Naive thymus-derived CD8-positive, alpha-beta T cell (primary cell): ENCODE measurements around the gene DHX34. TPM values are rescaled to one million over a fixed set of nuclear protein-coding genes. Genes with fewer than 3 reads are reported as not detected.
A peak's percentile ranks its signal among the peaks of the same experiment; 100 is the strongest.
"Not testable (repeated sequence)": the region's sequence is repeated elsewhere in the genome, so short reads cannot be mapped to it uniquely, and the experiment has no call there.

Experiments
- ATAC-seq, 2 donors: fragments of 150-1000 bp; cut with Tn5 transposase in 1 of 2; sonication (Bioruptor Pico), chemical (Tn5 transposase) in 1 of 2; 1 replicate in 1 of 2; 2 replicates in 1 of 2; pipeline ENCODE4 v1.10.0; 2021; ENCODE audit warnings: mild to moderate bottlenecking in 2 of 2, moderate library complexity in 2 of 2
- POLR2A ChIA-PET: fragments of 350-600 bp; sonication (Branson Sonifier 250); formaldehyde crosslinking; loops from one replicate; lab custom pipeline; 2021; ENCODE audit warnings: antibody characterized with exemption; lab: Charles Lee
- DNase-seq, 10 donors: peaks; one replicate each; pipeline versions ENCODE4 v3.0.0 to v3.0.0-alpha.2; 2020 to 2022
- H3K27ac Mint-ChIP-seq, 10 donors: one replicate each; pipeline ENCODE4 v1.8.0; 2020 to 2022; ENCODE audit warnings: mild to moderate bottlenecking in 10 of 10, mixed read lengths in 10 of 10, moderate library complexity in 4 of 10, inconsistent platforms in 1 of 10
- H3K27me3 Mint-ChIP-seq, 5 donors: one replicate each; pipeline ENCODE4 v1.8.0; 2021 to 2022; ENCODE audit warnings: mixed read lengths in 5 of 5
- H3K36me3 Mint-ChIP-seq, 3 donors: one replicate each; pipeline ENCODE4 v1.8.0; 2020 to 2022; ENCODE audit warnings: mixed read lengths in 3 of 3, mild to moderate bottlenecking in 2 of 3, inconsistent platforms in 1 of 3
- H3K4me1 Mint-ChIP-seq, 4 donors: one replicate each; pipeline ENCODE4 v1.8.0; 2021 to 2022; ENCODE audit warnings: mixed read lengths in 4 of 4
- H3K4me3 Mint-ChIP-seq, 10 donors: one replicate each; pipeline ENCODE4 v1.8.0; 2020 to 2022; ENCODE audit warnings: mild to moderate bottlenecking in 10 of 10, mixed read lengths in 10 of 10, moderate library complexity in 6 of 10, inconsistent platforms in 1 of 10
- H3K9me3 Mint-ChIP-seq, 9 donors: one replicate each; pipeline ENCODE4 v1.8.0; 2020 to 2022; ENCODE audit warnings: mixed read lengths in 9 of 9, mild to moderate bottlenecking in 3 of 9, inconsistent platforms in 1 of 9, moderate library complexity in 1 of 9
- polyA plus RNA-seq, 3 donors: library from polyadenylated mRNA; unstranded; fragments of 300-500 nt; fragmentation: Illumina TruSeq; gene quantifications; one replicate each; pipeline ENCODE4 v1.2.3, GENCODE V29; 2021
- total RNA-seq, 8 experiments: library from RNA in 2 of 8; stranded (reverse) in 2 of 8; gene quantifications; one replicate each; pipeline ENCODE4 v1.2.3 and lab custom pipeline; 2021 to 2026

DHX34 gene, protein sequence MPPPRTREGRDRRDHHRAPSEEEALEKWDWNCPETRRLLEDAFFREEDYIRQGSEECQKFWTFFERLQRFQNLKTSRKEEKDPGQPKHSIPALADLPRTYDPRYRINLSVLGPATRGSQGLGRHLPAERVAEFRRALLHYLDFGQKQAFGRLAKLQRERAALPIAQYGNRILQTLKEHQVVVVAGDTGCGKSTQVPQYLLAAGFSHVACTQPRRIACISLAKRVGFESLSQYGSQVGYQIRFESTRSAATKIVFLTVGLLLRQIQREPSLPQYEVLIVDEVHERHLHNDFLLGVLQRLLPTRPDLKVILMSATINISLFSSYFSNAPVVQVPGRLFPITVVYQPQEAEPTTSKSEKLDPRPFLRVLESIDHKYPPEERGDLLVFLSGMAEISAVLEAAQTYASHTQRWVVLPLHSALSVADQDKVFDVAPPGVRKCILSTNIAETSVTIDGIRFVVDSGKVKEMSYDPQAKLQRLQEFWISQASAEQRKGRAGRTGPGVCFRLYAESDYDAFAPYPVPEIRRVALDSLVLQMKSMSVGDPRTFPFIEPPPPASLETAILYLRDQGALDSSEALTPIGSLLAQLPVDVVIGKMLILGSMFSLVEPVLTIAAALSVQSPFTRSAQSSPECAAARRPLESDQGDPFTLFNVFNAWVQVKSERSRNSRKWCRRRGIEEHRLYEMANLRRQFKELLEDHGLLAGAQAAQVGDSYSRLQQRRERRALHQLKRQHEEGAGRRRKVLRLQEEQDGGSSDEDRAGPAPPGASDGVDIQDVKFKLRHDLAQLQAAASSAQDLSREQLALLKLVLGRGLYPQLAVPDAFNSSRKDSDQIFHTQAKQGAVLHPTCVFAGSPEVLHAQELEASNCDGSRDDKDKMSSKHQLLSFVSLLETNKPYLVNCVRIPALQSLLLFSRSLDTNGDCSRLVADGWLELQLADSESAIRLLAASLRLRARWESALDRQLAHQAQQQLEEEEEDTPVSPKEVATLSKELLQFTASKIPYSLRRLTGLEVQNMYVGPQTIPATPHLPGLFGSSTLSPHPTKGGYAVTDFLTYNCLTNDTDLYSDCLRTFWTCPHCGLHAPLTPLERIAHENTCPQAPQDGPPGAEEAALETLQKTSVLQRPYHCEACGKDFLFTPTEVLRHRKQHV
- 10 to 100 TPM; 28.9 to 29.6 TPM for total RNA-seq
- 1 to 10 TPM; 3.1 to 9.7 (median 5.2) TPM for polyA plus RNA-seq
- total RNA-seq (lab: John Stamatoyannopoulos, UW), result 31.5 to 83.2 (median 43.8) reads per million in 6 experiments

DNA sequence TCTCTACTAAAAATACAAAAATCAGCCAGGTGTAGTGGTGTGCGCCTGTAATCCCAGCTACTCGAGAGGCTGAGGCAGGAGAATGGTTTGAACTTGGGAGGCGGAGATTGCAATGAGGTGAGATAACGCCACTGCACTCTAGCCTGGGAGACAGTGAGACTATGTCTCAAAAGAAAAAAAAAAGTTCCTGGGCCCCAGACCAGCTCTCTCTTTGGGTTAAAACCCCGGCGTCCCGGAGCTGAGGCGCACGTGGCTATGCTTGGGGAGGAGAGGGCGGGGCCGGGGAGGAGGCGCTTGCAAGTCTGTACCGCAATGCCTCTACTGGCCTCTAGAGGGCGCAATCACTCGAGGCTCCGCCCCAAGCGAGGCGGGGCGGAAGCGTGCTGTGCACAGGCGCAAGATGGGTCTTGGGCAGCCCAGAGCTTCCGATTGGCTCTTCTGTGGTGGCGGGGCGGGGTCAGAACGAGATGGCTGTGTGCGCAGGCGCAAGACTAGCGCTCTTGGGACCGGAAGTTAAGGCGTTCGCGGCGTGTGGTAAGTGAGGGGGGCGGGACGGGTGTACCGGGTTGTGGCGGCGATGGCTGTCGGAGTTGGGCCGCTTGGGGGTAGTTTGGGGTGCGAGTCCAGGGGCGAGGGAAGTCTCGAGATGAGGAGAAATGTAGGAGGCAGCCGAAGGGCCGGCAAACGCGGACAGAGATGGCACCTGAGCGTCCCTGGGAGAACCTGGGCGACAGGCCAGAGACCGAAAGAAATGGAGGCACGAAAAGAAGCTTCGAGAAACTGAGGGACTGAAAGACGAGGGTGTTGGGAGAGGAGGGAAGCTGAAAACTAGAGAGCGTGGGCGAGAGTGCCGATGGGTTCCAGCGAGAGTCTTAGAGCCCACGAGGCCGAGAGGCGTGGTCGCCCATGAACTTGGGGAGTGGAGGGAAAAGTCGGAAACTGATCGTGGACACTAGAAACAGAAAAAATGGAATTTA is at the start of gene DHX34:
Gene DHX34, plus strand, starts transcription at position 497 of the 977 bp plus-strand sequence. CDS start 3,716 bp downstream, outside the sequence.
- H3K9me3 Mint-ChIP-seq, result no peaks in the 10 kb centered on the region
- DNase-seq (peak; percentile 95 to 100 (median 99)), ATAC-seq (peak; percentile 95 to 96)
- H3K4me3 Mint-ChIP-seq, result peak within 1 kb of the TSS; percentile 91 to 99 (median 96)
- H3K27me3 Mint-ChIP-seq, result no peaks in the 10 kb centered on the region
- POLR2A ChIA-PET, result interaction anchor here (0.6 to 1.6 kb wide), 15 partner anchors 10 to 1449 kb away, joined by 3 to 9 read pairs (median 4); partner anchors contain the start of genes AP2S1, CCDC9, INAFM1 and NOP53
- H3K27ac Mint-ChIP-seq, result peak within 1 kb of the TSS; percentile 81 to 98 (median 94)
- peaks cover 0 to 17% (median 1%) of the 10 kb centered on the region in 3 donors for H3K36me3 Mint-ChIP-seq
- peaks cover 17 to 48% (median 37%) of the 10 kb centered on the region in 4 donors for H3K4me1 Mint-ChIP-seq

DNA sequence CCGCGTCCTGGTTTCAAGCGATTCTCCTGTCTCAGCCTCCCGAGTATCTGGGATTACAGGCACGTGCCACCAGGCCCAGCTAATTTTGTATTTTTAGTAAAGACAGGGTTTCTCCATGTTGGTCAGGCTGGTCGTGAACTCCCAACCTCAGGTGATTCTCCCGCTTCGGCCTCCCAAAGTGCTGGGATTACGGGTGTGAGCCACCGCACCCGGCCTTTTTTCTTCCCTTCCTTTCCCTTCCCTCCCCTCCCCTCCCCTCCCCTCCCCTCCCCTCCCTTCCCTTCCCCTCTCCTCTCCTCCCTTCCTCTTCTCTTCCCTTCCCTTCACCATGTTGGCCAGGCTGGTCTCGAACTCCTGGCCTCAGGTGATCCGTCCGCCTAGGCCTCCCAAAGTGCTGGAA is 48.2 kb upstream of the DHX34 start:
- H3K27me3 Mint-ChIP-seq, H3K27ac Mint-ChIP-seq, POLR2A ChIA-PET: not testable (repeated sequence)

DNA sequence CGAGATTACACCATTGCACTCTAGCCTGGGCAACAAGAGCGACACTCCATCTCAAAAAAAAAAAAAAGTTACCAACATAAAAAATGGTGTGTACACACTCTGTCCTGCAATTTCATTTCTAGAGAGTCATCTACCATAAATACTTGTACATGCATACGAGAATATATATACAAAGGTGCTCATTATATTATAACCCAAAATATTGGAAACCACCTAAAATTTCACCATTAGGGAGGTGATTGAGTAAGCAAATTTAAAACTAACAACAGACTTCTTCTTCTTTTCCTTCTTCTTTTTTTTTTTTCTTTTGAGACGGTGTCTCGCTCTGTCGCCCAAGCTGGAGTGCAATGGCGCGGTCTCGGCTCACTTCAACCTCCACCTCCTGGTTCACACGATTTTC is 46.9 kb upstream of the DHX34 start:
- DNase-seq (no peak), ATAC-seq (no peak)
- H3K27ac Mint-ChIP-seq, result no peak overlapping the region
- peaks cover 5 to 22% (median 12%) of the 10 kb centered on the region in 4 donors for H3K4me1 Mint-ChIP-seq
- no peaks in the 10 kb centered on the region for H3K36me3 Mint-ChIP-seq
- POLR2A ChIA-PET, result interaction anchor here (0.6 kb wide), 1 partner anchor 46 kb away, joined by 3 read pairs; no protein-coding TSS in a partner anchor
- no peak overlapping the region for H3K4me3 Mint-ChIP-seq
- peaks cover 7 to 23% (median 13%) of the 10 kb centered on the region in 5 donors for H3K27me3 Mint-ChIP-seq
- no peaks in the 10 kb centered on the region for H3K9me3 Mint-ChIP-seq

More for the DNA sequence above, 48.2 kb upstream of the DHX34 start:
- H3K9me3 Mint-ChIP-seq, DNase-seq, H3K36me3 Mint-ChIP-seq, ATAC-seq, H3K4me3 Mint-ChIP-seq: not testable (repeated sequence)
- H3K4me1 Mint-ChIP-seq, result peaks cover 8 to 27% (median 19%) of the 10 kb centered on the region in 4 donors

DNA sequence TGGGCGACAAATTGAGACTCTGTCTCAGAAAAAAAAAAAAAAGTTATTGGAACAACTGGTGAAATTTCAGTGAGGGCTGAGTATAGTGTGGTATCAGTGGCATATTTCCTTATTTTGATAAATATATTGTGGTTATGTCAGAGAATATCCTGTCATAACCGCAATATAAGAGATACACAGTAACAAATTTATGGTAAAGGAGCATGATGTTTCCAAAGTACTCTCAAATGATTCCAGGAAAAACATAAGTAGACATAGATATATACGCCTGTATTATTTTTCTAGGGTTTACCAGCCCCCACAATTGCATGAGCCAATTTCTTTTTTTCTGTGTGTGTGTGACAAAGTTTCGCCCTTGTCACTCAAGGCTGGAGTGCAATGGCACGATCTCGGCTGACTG is 45.1 kb upstream of the DHX34 start:
- DNase-seq, result no peak
- ATAC-seq, result no peak
- no peaks in the 10 kb centered on the region for H3K9me3 Mint-ChIP-seq
- POLR2A ChIA-PET, result interaction anchor here (0.7 kb wide), 1 partner anchor 724 kb away, joined by 3 read pairs; no protein-coding TSS in a partner anchor
- H3K27ac Mint-ChIP-seq, result peak overlapping the region in 1 of 10 donors; percentile 18
- H3K27me3 Mint-ChIP-seq, result peaks cover 7 to 25% (median 13%) of the 10 kb centered on the region in 5 donors
- peaks cover 5 to 22% (median 12%) of the 10 kb centered on the region in 4 donors for H3K4me1 Mint-ChIP-seq
- H3K4me3 Mint-ChIP-seq, result no peak overlapping the region
- no peaks in the 10 kb centered on the region for H3K36me3 Mint-ChIP-seq

DNA sequence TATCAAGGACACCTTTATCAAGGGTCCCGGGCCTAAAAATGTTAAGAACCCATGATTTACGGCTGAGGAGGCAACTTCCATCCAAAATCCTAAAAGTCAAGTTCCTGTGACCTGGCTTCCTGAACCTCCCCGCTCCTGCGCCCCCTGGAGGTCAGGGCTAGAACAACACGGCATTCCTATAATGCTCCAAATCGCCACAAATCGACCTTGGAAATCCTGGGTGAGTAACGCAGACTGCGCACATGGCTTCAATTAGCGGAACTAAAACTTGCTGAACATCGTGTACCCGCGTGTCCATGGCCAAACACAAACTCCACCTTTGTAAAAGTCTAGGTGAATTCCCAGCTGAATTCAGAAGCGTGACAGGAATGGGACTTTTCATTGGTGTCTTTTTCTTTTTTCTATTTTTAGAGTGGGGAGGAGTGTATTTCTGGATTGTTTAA is 43.8 kb upstream of the DHX34 start:
- Mint-ChIP-seq H3K9me3 (no peaks in the 10 kb centered on the region), H3K27ac (peak overlapping the region in 2 of 10 donors; percentile 51 to 53), H3K27me3 (peaks cover 7 to 39% (median 19%) of the 10 kb centered on the region in 5 donors), H3K4me3 (peak overlapping the region in 1 of 10 donors; percentile 36), H3K36me3 (no peaks in the 10 kb centered on the region), H3K4me1 (peaks cover 5 to 20% (median 11%) of the 10 kb centered on the region in 4 donors)
- ATAC-seq (no peak), DNase-seq (peak; percentile 31 to 76 (median 50))
- POLR2A ChIA-PET, result interaction anchor here (0.6 kb wide), 1 partner anchor 357 kb away, joined by 3 read pairs; no protein-coding TSS in a partner anchor

DNA sequence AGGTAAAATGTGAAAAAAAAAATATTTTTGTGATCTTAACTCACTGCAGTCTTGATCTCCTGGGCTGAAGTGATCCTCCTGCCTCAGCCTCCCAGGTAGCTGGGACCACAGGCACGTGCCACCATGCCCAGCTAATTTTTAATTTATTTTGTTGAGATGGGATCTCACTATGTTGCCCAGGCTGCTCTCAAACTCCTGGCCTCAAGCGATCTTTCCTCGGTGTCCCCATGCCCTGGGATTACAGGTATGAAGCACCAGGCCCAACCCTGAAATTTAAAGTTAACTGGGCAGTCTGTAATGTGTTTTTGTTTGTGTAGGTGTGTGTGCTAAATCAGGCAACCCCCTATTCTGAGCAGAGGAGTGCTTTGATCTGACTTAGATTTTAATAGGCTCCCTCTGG is 42.8 kb upstream of the DHX34 start:
- POLR2A ChIA-PET, result interaction anchor here (0.6 kb wide), 1 partner anchor 356 kb away, joined by 3 read pairs; no protein-coding TSS in a partner anchor
- Mint-ChIP-seq H3K4me3 (no peak overlapping the region), H3K36me3 (no peaks in the 10 kb centered on the region), H3K4me1 (peaks cover 4 to 16% (median 7%) of the 10 kb centered on the region in 4 donors), H3K27me3 (peaks cover 7 to 47% (median 24%) of the 10 kb centered on the region in 5 donors), H3K27ac (no peak overlapping the region), H3K9me3 (no peaks in the 10 kb centered on the region)
- DNase-seq (no peak), ATAC-seq (no peak)

DNA sequence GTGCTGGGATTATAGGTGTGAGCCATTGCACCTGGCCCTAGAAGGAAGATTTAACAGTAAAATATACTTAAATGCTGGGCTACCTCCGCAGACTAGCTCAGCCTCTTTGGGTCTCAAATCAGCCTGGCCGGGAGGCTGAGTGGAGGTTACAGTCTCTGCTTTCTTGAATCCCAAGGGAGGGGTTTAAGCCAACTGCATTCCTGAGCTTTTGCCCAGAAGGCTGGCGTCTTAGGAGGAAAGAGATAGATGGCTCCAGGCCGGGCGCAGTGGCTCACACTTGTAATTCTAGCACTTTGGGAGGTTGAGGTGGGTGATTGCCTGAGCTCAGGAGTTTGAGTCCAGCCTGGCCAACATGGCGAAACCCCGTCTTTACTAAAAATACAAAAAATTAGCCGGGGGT is 40.1 kb upstream of the DHX34 start:
- peaks cover 9 to 47% (median 27%) of the 10 kb centered on the region in 5 donors for H3K27me3 Mint-ChIP-seq
- H3K4me1 Mint-ChIP-seq, result peaks cover 4 to 8% (median 6%) of the 10 kb centered on the region in 4 donors
- no peak overlapping the region for H3K4me3 Mint-ChIP-seq
- ATAC-seq (no peak), DNase-seq (no peak)
- H3K9me3 Mint-ChIP-seq, result peaks cover 0 to 3% (median 0%) of the 10 kb centered on the region in 9 donors
- H3K27ac Mint-ChIP-seq, result peak overlapping the region in 1 of 10 donors; percentile 45
- POLR2A ChIA-PET, result no interaction called here
- H3K36me3 Mint-ChIP-seq, result no peaks in the 10 kb centered on the region

DNA sequence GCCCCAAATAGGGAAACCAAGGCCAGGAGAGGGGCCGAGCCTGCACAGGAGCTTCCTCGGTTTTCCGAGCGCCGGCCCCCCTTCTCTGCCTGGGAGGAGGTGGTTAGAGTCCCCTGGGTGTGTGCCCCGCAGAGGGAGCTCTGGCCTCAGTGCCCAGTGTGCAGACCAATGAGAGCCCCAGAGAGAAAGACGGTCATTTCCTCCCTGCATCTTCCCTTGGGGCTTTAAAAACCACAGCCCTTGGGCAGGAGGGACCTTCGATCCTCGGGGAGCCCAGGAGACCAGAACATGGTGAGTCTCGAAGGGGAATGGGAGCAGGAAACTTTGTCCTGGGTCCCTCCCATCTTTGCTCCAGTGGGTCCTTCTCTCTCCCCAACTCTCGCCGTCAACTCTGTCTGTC is 39.5 kb upstream of the DHX34 start, which contains the start of gene C5AR1:
Gene C5AR1, plus strand, starts transcription at position 254 of the 400 bp plus-strand sequence. Its CDS starts 35 bp downstream, at position 289.
- H3K4me3 Mint-ChIP-seq, result peak within 1 kb of the TSS in 1 of 10 donors; percentile 66
- H3K27ac Mint-ChIP-seq, result peak within 1 kb of the TSS in 4 of 10 donors; percentile 45 to 91 (median 60)
- POLR2A ChIA-PET, result no interaction called here
- ATAC-seq (no peak), DNase-seq (no peak)
- no peaks in the 10 kb centered on the region for H3K36me3 Mint-ChIP-seq
- peaks cover 0 to 3% (median 0%) of the 10 kb centered on the region in 9 donors for H3K9me3 Mint-ChIP-seq
- H3K27me3 Mint-ChIP-seq, result peaks cover 9 to 47% (median 27%) of the 10 kb centered on the region in 5 donors
- H3K4me1 Mint-ChIP-seq, result peaks cover 4 to 6% (median 5%) of the 10 kb centered on the region in 4 donors

DNA sequence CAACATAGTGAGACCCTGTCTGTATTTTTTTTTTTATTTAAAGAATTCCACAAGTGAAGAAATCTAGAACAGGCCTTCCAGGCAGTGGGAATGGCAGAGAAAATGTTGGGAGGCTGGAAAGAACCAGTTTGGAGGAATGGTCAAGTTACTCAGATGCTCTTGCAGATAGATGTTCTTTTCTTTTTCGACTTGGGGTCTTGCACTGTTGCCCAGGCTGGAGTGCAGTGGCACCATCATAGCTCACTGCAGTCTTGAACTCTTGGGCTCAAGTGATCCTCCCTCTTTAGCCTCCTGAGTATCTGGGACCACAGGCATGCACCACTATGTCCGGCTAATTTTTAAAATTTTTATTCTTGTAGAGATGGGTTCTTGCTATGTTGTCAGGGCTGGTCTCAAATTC is 38.8 kb upstream of the DHX34 start:
- H3K4me3 Mint-ChIP-seq, result peak overlapping the region in 1 of 10 donors; percentile 66
- H3K36me3 Mint-ChIP-seq, result no peaks in the 10 kb centered on the region
- POLR2A ChIA-PET, result no interaction called here
- no peak for DNase-seq
- peaks cover 7 to 43% (median 28%) of the 10 kb centered on the region in 5 donors for H3K27me3 Mint-ChIP-seq
- H3K4me1 Mint-ChIP-seq, result peaks cover 2 to 5% (median 2%) of the 10 kb centered on the region in 4 donors
- H3K9me3 Mint-ChIP-seq, result peaks cover 0 to 3% (median 0%) of the 10 kb centered on the region in 9 donors
- ATAC-seq, result no peak
- peak overlapping the region in 2 of 10 donors; percentile 69 to 91 for H3K27ac Mint-ChIP-seq

DNA sequence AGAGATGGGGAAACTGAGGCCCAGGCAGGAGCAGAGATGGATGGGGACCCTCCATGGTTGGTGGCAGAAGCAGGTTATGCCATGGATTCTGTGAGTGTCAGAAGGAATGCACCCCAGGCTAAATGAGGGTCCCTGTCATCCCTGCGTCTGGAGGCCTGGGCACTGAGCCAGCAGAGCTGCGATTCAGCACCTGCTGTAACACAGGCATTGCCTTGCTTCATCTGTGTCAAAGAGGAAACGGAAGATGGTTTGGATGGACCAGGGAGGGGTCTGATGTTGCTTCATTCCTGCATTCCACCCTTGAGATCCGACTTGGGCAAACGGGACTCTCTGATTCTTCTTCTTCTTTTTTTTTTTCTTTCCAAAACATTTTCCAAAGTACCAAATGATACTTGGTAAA is 38.3 kb upstream of the DHX34 start:
- DNase-seq (no peak), ATAC-seq (no peak)
- Mint-ChIP-seq H3K36me3 (no peaks in the 10 kb centered on the region), H3K4me3 (peak overlapping the region in 1 of 10 donors; percentile 66), H3K9me3 (peaks cover 0 to 3% (median 0%) of the 10 kb centered on the region in 9 donors), H3K27me3 (peaks cover 5 to 38% (median 28%) of the 10 kb centered on the region in 5 donors), H3K4me1 (peaks cover 0 to 5% (median 0%) of the 10 kb centered on the region in 4 donors), H3K27ac (peak overlapping the region in 1 of 10 donors; percentile 69)
- POLR2A ChIA-PET, result no interaction called here
